HG03280 (cell line): ENCODE data around the gene NT5C1A.

Experiments used
- ATAC-seq: cut with Tn5 transposase; IDR thresholded peaks from one replicate; pipeline ENCODE4 v1.9.1; 2021; ENCODE audit warnings: mild to moderate bottlenecking, moderate library complexity; ENCODE audit not compliant: unreplicated experiment

NT5C1A gene

DNA sequence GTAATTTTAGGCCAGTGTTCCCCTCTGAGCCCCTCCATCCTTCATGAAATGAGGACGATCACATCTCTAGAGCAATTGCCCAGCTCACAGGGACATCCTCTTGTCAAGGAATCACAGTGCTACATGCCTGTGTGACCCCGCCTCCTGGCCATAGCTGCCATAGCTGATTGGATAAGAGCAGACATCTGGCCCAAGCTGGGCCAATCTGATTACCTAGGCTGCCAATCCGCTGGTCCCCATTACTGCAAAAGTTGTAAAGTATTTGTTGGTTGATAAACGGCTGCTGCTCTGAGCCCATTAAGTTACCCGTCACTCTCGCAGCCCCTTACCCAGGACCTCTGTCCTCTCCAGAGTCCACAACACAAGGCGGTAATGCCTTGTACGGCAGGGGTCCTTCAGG lies 8.3 kb downstream of the NT5C1A start:
- no peak for ATAC-seq

DNA sequence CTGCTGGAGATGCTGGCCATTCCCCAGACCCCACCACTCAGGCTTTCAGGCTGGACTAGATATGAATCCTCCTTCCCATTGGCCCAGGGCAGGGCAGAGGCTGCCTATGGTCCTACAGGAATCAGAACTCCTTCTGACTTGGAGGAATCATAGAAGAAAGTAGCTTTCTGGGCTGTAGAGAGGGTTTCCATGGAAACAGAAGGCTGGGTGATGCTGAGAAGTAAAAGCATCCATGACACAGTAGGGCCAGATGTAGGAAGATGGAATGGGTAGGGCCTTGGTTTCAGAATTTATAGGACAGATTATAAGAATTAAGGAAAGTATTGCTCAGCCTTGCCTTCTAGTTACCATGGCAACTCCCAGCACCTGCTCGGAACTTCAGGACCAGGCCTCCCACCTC lies 9.0 kb downstream of the NT5C1A start:
- no peak for ATAC-seq

DNA sequence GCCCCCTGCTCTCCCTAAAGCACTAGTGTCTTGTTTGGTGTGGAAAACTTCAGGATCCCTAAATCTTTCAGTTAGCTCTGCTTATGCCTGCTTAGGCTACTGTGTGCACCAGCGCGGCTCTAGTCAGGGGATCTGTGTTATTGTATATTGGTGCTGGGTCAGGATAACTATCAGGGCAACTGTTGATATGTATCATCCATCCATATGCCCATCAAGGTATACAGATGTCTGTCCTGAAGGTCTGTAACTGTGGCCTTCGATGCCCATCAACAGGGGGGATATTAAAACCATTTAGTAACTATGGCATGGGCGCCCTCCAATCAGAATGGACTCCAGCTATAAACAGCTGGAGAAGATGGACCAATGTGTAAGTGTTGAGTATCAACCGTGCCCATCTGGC lies 12.4 kb downstream of the NT5C1A start:
- ATAC-seq = no peak

DNA sequence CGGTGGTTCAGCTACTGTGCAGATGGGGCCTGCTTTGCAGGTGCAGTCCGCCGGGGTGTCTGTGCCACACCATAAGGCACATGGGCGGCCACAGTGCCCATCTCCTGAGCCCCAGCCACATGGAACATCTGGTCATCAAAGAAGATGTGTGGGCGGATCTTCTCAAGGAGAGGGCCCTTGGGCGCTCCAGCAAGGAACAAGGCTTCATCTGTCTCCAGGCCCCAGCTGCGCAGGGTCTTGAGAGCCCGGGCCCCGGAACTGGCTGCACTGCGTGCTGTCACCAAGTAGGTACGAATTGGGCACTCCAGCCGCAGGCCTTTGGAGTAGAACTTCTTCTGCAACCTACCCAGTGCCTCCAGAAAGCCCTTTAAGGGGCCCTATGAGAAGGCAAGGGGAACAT lies 12.8 kb downstream of the NT5C1A start:
- ATAC-seq = no peak

DNA sequence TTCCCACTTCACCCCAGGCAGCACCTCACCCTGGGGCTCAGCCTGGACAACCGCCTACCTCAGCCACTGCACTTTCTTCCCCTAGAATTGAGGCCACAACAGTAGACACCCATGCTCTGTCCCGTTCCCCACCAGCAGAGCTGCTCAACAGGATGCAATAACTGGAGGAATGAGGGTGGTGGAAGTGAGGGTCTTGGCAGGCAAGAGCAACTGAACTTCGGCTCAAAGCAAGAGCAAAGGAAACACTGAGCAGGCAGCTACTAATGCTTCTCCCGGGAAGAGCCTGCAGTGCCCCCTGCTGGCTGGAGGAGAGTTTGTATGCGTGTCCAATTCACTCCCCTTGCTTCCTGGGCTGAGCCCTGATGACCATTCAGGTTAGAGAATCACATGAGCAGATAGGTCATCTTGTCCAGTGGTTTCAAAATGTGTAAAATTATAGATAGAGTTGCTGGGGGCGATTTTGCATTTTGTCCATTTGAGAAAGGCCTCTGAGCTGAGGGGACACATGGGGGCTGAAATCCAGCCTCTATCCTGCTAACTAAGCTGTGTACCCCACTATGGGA lies 13.9 kb downstream of the NT5C1A start:
- ATAC-seq = no peak

DNA sequence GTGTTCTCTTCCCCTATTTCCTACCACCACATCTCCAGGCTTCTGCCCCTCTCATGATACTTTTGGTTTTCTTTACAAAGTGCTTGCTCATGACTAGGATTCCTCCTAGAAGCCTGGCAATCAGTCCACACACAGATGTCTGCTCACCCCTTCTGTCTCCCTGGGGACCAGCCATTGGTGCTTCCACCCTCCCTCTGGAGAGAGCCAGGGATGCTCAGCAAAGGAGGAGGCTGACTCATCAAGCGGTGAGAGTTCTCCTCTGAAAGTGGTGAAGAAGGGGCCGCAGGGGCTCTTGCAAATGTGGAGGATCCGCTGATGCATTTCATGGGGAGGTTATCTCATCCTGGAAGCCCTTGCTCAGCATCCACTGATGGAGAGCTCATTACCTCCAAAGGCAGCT lies 14.5 kb downstream of the NT5C1A start:
- no peak for ATAC-seq

DNA sequence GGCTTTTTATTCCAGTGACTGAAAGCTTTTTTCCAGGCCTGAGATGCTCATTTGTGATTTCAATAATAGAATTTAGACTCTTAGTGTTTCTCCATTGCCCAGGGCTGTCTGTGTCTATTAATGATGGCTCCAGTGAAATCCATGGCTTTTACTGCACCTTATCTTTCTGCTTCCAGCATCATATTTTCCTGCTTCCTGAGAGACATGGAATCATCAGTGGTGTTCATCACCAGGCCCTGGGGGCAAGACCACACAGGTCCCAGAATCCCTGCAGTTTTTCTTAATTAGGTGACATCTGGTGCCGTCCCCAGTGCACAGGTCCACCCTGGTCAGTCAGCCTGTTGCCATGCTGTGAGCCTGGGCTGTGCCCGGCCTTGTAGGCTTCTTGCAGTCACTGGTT lies 15.5 kb downstream of the NT5C1A start:
- no peak for ATAC-seq

DNA sequence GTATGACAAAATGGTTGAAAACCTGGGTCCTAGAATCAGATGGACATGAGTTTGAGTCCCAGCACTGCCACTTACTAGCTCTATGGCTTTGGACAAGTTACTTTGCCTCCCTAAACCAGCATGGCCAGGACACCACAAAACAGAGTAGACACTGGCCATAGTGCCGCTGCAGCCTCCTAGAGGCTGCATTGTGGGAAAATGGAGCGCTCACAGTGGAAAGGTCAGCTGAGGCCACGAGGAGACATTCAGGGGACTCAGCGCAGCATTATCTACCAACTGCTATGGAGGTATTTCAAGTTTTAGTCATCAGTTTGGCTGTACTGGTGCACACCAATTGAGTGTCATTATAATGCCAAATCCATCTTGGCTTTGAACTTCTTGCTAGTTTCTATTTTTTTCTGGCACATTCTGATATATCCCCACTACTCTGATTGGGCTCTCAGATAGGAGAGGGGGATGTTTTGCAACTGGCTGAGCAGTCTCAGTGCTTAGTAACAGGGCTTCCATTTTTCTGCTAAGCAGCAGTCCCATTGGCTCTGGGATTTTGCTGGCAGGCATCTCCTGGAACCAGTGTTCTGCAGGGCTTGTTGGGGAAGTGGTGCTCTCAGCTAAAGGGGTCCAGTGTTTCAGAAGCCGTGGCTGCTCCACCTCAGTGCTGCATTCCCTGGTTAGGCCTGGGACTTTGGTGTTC lies 16.2 kb downstream of the NT5C1A start:
- no peak for ATAC-seq

DNA sequence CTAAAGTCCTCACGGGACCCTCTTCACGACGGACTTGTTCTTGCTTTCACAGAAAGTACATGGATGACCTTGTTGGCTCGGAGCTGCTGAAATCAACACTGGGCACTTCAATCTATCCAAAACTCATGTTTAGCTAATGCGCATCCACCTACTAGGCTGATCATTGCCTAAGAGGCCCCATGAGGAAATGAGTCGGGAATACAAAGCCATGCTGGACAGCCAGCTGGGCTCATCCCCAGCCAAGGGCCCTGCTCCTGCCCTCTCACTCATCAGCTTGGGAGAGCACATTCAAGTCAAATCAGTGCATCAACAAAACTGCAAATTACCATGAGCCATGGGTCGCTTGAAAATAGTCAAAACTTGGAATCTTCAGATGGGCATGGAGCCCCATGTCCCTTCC lies 17.6 kb downstream of the NT5C1A start:
- ATAC-seq = no peak

DNA sequence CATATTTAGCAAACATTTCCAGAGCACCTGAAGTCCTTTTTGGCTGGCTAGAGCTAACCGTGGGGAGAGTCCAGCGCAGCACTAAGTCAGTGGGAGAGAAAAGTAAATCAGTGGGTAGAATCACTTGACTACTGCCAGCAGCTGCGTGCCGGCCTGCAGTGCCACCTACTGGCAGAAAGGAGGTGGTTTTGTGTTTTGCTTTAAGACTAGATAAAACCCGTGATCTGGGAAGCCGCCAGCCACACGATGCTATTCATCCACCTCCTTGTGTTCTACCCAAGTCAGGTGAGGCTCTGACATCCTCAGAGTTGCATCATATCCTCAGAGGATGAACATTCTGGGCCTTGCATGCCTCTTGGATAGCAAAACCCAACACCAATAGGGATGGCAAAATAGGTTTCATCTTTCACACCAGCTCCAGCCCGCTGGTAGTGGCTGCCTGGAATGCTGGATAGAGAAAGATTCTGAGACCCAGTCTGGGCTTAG lies 18.3 kb downstream of the NT5C1A start:
- no peak for ATAC-seq

DNA sequence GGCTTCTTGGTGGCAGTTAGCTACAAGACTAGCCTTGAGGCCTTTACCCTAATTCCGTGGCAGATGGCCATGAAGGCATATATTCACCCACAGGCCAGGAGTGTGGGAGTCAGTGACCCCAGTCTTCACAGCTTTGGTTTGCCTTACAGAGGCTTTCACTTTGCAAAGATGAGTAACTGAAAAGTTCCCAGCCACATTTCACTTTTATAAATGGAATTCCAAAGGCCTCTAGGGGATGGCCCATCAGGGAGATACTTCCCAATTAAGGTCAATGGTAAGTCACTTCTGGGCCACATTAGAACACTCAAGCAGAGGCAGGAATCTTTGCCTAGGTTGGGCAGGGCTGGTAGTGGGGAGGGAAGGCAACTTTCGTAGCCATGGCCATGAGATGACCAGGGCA lies 19.4 kb downstream of the NT5C1A start:
- no peak for ATAC-seq

DNA sequence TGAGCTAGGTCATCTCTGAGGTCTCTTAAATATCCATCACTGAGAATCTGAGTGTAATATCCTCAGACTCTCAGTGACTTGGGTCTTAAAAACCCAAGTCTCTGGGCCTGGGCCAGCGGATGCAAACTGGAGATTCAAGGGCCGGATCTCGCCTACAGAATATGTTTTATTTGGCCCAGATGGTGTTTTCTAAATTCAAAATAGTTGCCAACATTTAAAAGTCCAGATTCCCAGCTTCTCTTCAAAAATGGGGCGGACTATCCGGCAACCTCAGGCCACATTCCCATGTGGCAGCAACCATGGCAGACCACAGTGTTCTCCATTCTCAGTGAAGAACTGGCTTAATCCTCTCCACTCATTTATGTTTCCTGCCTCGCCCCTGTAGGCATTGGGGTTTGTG lies 19.8 kb downstream of the NT5C1A start:
- no peak for ATAC-seq

DNA sequence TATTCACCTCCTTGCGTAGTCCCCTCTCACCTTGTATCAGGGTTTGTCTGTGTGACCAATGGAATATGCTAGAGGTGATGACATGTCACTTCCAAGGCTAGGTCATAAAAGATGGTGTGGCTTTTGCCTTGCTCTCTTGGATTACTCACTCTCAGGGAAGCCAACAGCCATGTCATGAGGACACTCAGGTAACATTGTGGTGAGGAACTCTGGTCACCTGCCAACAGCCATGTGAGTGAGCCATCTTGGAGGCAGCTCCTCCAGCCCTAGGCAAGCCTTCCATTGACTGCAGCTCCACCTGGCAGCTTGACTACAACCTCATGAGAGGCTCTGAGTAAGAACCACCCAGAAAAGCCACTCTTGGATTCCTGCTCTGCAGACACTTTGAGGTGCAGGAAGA lies 21.5 kb downstream of the NT5C1A start:
- no peak for ATAC-seq

DNA sequence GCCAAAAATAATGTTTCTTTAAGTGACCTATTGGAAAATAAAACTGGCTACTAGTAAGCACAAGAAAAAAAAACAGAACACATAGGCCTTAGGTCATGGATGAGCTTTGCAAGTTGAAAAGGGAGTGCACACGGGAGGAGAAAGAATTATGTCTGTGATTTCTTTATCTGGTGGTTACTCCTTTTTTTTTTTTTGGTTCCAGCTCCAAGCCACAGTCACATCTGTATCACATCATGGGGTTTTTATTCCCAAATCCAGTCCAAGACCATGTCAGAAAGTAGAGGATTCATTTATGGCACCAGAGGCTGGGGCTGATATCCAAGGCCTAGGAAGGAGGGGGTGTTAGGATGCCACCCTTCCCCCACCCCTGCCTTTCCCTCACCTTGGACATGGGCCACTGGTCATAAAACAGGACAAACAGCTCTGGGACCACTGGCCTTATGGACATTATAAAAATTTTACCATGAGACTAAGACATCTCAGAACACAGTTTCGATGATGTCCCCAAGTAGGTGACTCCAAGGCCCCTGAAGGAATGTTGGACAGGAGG lies 22.2 kb downstream of the NT5C1A start:
- ATAC-seq = no peak

DNA sequence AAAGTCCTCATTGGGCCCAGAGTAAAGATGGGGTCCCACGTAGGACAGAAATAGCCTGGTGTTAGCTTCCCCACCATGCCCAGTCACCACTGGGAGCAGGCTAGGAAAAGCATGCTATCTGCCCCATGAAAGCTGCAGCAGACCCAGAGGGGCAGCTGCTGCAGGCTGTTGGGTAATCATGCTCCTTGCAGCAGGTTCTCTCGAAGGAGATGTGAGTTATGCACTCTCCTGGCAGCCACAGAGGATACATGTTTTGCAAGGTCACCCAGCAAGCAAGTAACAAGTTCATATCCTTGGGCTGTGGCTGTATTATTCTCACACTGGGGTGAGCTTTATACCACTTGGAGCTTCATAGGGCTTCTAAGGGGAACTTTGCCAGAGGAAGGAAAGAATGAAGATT lies 23.4 kb downstream of the NT5C1A start:
- no peak for ATAC-seq

DNA sequence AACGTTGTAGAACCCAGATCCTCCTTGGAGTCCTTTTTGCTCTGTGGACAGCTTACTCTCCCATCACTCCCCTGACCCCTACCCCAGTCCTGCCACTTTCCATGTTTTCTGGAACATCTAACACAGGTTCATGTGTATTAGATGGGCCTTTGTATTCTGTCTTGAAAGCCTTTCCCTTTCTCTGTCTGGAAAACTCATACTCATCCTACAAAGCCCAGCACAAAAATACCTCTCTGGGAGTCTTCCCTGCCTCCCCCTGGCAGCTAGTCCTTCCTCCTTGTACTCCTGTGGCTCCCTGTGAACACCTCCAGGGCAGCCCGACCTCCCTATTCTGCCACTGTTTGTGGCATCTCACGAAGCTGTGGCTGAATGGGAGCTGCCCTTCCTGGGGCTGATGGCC lies 24.7 kb downstream of the NT5C1A start:
- ATAC-seq = no peak

DNA sequence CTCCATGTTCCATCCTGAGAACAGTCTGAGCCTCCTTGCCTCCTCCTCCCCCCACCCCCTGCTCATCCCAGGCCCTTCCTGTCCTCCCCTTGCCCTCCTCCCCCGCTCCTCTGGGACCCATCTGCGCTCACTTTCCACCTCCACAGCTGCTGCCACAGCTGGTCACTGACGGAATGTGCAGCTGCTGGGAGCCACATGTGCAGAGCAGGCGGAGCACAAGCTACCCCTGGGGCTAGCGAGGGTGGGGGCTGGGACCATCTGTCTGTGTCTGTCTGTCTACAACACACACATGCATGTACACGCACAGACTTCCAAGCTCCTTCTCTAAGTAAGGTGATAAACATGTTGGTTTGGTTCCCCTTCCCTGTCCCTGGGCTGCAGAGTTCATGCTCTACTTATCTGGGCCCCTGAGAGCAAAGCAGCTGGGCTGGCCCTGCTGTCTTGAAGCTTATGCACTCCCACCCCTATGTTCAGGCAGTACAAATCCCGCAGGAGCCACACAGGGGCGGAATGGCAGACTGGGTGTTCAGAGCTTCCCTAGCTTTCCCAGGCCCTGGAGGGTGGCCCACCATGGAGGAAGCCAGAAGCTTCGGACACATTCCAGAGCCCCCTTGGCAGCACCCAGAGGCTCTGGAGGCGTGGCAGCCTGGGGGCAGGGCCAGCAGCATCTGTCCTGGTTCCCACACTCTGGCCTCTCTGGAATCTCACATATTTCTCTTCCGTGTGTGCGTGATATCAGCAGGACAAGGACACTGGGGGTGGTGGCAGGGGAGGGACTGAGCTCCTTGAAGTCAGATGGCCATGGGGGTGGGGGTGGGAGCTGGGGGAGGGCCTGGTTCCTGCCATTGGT lies 25.4 kb downstream of the NT5C1A start:
- no peak for ATAC-seq

DNA sequence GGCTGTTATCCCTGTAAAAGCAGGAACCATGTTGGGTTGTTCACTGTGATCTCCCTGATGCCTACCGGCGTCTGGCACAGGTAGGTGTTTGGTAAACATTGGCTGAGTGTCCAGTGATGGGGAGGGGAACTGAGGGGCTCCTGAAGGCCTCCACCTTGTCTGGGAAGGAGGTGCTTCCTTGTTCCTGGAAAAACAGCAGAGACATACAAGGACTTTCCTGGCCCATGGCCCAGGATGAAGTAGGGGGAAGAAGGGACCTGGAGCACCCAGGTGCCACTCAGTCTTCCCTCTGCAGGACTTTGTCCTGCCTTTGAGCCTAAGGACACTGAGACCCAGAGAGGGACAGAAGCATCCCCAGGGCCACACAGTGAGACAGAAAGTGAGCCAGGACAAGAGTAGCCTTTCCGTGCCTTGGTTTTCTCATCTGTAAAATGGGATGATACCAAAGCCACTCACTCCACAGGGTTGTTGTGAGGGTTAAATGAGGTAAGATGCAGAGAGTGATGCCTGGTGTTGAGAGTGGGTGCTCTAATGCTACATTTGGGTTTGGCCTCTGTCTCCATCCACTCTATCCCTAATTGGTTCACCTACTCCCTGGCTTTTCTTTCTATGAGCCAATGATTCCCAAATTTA lies 26.4 kb downstream of the NT5C1A start:
- no peak for ATAC-seq

DNA sequence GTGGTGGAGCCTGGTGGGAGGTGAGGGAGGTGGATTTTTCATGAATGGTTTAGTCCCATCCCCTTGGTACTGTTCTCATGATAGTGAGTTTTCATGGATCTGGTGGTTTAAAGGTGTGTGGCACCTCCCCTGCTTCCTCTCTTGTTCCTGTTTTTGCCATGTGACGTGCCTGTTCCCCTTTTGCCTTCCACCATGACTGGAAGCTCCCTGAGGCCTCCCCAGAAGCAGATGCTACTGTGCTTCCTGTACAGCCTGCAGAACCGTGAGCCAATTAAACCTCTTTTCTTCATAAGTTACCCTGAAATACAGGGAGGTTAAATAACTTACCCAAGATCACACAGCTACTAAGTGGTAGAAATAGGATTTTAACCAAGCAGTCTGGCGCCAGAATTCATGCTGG lies 28.2 kb downstream of the NT5C1A start:
- no peak for ATAC-seq

DNA sequence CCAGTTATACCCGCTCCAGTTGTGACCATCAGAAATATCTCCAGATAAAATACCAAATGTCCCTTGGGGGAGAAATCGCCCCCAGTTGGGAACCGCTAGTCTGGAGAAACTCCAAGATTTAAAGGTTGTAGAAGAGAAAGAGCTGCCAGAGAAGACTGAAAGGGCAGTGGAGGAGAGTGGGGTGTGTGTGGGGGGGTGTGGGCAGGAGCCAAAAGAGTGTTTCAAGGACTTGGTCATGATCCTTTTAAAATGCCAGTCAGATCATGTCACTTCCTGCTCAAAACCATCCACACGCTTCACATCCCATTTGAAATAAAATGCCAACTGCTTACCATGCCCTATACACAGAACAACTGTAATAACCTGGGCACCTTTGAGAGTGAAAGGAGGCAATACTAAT lies 29.1 kb downstream of the NT5C1A start:
- ATAC-seq = no peak

DNA sequence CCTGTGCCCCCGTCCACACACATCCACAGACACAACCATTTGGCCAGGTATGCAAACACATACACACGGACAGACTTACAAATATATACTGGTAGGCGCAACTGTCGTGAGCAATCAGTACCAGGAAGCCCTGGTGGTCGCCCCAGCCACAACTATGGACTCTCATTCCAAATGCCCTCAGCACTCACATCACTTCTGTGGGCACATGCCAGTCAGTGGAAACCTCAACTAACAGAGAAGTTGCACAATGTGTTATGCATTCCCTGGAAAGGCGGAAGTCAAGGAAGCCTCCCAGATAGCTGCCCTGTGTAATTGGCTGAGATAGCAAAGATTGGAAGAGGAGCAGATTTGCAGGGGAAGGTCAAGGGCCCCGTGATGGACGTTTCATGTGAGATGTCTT lies 31.0 kb downstream of the NT5C1A start:
- ATAC-seq = no peak
